BLaER1 treated with 17β-estradiol and CSF1 and Interleukin-3, amounts not matched to agents 10 nM and 100 nM (cell line): ENCODE results near the gene LAMC1.

ENCODE experiments used
- H3K27ac ChIP-seq, 11 experiments: shearing (Covaris generic); formaldehyde crosslinking; 2 replicates each; pipeline ENCODE4 v1.8.1; 2022
- H3K27me3 ChIP-seq, 11 experiments: shearing (Covaris generic); formaldehyde crosslinking; 2 replicates each; pipeline ENCODE4 v1.8.1; 2022
- H3K36me3 ChIP-seq, 11 experiments: shearing (Covaris generic); formaldehyde crosslinking; 2 replicates each; pipeline ENCODE4 v1.8.1; 2022
- H3K4me1 ChIP-seq, 10 experiments: shearing (Covaris generic); formaldehyde crosslinking; 2 replicates each; pipeline ENCODE4 v1.8.1; 2022
- H3K4me2 ChIP-seq, 11 experiments: shearing (Covaris generic); formaldehyde crosslinking; 2 replicates each; pipeline ENCODE4 v1.8.1; 2022
- H3K4me3 ChIP-seq, 10 experiments: shearing (Covaris generic); formaldehyde crosslinking; 2 replicates each; pipeline ENCODE4 v1.8.1; 2022
- H3K9ac ChIP-seq, 11 experiments: shearing (Covaris generic); formaldehyde crosslinking; 2 replicates each; pipeline ENCODE4 v1.8.1; 2022
- H3K9me3 ChIP-seq, 11 experiments: shearing (Covaris generic); formaldehyde crosslinking; replicated peaks in 1 of 11; 2 replicates each; pipeline ENCODE4 v1.8.1; 2022
- H4K20me1 ChIP-seq, 11 experiments: shearing (Covaris generic); formaldehyde crosslinking; 2 replicates each; pipeline ENCODE4 v1.8.1; 2022
- Cebpa-rat ChIP-seq, 11 experiments: shearing (Covaris generic); IDR thresholded peaks; 2 replicates each; pipeline ENCODE4 v1.8.1; 2022

LAMC1 gene

DNA sequence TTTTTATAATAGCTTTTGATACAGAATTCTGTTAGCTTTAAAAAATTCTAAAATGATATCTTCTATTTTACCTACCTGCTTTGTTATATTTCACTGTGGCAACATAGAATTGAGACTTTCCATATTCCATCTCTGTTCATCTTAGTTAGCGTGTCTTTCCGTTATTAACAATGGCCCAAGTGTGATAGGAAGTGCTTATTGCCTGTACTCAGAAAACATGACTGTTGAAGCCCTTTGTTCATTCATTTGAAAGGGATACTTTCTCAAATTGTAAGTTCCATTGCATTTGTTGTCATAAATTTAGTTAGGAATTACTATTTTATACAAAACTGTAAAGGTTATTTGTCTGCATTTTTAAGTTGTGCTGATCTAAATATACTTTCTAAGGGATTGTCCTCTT, 73.1 kb downstream of the LAMC1 start:
- Histone ChIP-seq H3K27me3 (no peaks in the 10 kb centered on the region), H3K9ac (no peak overlapping the region), H3K9me3 (no peaks in the 10 kb centered on the region; a peak in 1 of 22 replicates), H3K4me3 (no peak overlapping the region), H4K20me1 (peaks cover 1 to 100% (median 47%) of the 10 kb centered on the region in 11 experiments; a peak in 18 of 22 replicates), H3K4me1 (peaks cover 13 to 43% (median 26%) of the 10 kb centered on the region in 10 experiments), H3K4me2 (peak overlapping the region in 7 of 11 experiments; percentile 2 to 47 (median 28); a peak in 7 of 22 replicates), H3K36me3 (peaks cover 0 to 71% (median 39%) of the 10 kb centered on the region in 11 experiments; a peak in 16 of 22 replicates), H3K27ac (no peak overlapping the region)
- TF ChIP-seq Cebpa-rat (IDR thresholded peaks at IDR 0.05): no peak

- H3K4me1 ChIP-seq: peaks cover 17 to 44% (median 30%) of the 10 kb centered on the region in 10 experiments
- H3K9me3 ChIP-seq: no peaks in the 10 kb centered on the region; a peak in 1 of 22 replicates
- H4K20me1 ChIP-seq: peaks cover 5 to 100% (median 49%) of the 10 kb centered on the region in 11 experiments; a peak in 18 of 22 replicates
- H3K36me3 ChIP-seq: peaks cover 0 to 68% (median 39%) of the 10 kb centered on the region in 11 experiments; a peak in 16 of 22 replicates
- TF ChIP-seq Cebpa-rat (IDR thresholded peaks at IDR 0.05): no peak
- H3K4me3 ChIP-seq: no peak overlapping the region
- H3K4me2 ChIP-seq: peak overlapping the region in 8 of 11 experiments; percentile 2 to 47 (median 26); a peak in 11 of 22 replicates
- no peak overlapping the region for H3K9ac ChIP-seq
- 0 out of 22 replicates have a peak overlapping the region, but pooled peaks of 2 of the 11 experiments have one; percentile 1 to 17 for H3K27ac ChIP-seq
- H3K27me3 ChIP-seq: no peaks in the 10 kb centered on the region
Observed at GRCh38 chr1:183096894-183097293, 73.7 kb downstream of the LAMC1 start.

GRCh38 chr1:183097438-183098051, 74.3 kb downstream of the LAMC1 start:
- peaks cover 5 to 100% (median 53%) of the 10 kb centered on the region in 11 experiments; a peak in 19 of 22 replicates for H4K20me1 ChIP-seq
- peaks cover 23 to 51% (median 37%) of the 10 kb centered on the region in 10 experiments for H3K4me1 ChIP-seq
- 0 out of 22 replicates have a peak overlapping the region, but pooled peaks of 3 of the 11 experiments have one; percentile 1 to 17 (median 7) for H3K27ac ChIP-seq
- no peak overlapping the region for H3K4me3 ChIP-seq
- no peaks in the 10 kb centered on the region for H3K27me3 ChIP-seq
- no peak for TF ChIP-seq Cebpa-rat (IDR thresholded peaks at IDR 0.05)
- no peaks in the 10 kb centered on the region; a peak in 1 of 22 replicates for H3K9me3 ChIP-seq
- peaks cover 0 to 63% (median 33%) of the 10 kb centered on the region in 11 experiments; a peak in 16 of 22 replicates for H3K36me3 ChIP-seq
- H3K9ac ChIP-seq: no peak overlapping the region
- H3K4me2 ChIP-seq: peak overlapping the region in 7 of 11 experiments; percentile 2 to 47 (median 24); a peak in 9 of 22 replicates

DNA sequence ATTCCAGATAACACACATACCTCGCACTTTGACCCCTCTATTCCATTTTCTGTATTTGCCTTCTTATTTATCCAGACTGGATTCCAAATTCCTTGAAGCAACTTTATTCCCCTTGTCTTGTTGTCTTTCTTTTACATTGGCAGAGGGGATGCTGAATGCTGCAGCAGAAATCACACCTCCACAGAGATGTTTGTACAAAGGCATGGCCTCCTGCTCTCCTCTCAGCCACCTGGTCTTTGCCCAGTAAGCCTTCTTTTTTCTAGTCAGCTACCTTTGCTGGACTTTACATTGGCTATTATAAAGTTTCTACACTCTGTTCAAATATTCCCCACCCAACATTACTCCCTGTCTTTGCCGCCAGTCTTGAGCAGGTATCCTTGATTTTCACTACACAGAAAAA, 75.1 kb downstream of the LAMC1 start:
- no peak overlapping the region for H3K27ac ChIP-seq
- H3K4me1 ChIP-seq: peaks cover 31 to 56% (median 40%) of the 10 kb centered on the region in 10 experiments
- H4K20me1 ChIP-seq: peaks cover 5 to 100% (median 59%) of the 10 kb centered on the region in 11 experiments; a peak in 19 of 22 replicates

DNA sequence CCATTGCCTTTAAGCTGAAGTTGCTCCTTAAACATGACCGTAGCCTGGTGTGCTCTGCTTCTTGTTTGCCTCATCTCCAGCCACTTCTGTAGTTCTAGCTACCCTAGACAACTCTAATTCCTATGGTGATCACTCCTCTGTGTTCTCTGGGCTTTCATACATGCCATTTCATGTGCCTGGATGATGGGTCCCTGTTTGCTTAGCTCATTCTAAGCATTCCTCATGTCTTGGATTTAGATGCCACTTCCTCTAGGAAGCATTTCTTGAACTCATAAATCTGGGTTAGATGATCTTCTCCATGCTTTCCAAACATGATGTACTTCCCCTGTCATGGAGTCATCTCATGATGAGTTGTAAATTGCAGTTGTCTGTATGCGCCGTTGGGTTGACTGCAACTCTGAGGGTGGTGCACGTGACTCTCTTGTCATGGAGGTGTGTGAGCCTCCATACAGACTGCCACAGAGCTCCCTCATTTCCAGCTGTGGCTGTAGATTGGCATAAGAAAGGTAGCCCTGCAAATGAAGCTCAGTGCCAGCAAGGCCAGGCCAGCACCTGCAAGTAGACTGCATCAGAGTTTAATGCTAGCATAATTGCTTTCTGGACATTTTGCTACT, 77.2 kb downstream of the LAMC1 start:
- TF ChIP-seq Cebpa-rat (IDR thresholded peaks at IDR 0.05): no peak
- no peak overlapping the region for H3K9ac ChIP-seq
- peak overlapping the region in 9 of 11 experiments; percentile 54 to 78 (median 67); a peak in 10 of 22 replicates for H3K4me2 ChIP-seq
- H3K36me3 ChIP-seq: peaks cover 17 to 64% (median 47%) of the 10 kb centered on the region in 11 experiments
- peaks cover 32 to 56% (median 40%) of the 10 kb centered on the region in 10 experiments for H3K4me1 ChIP-seq
- H3K27me3 ChIP-seq: no peaks in the 10 kb centered on the region
- H3K27ac ChIP-seq: 0 out of 22 replicates have a peak overlapping the region, but pooled peaks of 2 of the 11 experiments have one; percentile 7 to 52
- H3K4me3 ChIP-seq: no peak overlapping the region
- H4K20me1 ChIP-seq: peaks cover 5 to 100% (median 61%) of the 10 kb centered on the region in 11 experiments; a peak in 19 of 22 replicates
- H3K9me3 ChIP-seq: no peaks in the 10 kb centered on the region

More for the DNA sequence above, 75.1 kb downstream of the LAMC1 start:
- no peaks in the 10 kb centered on the region for H3K27me3 ChIP-seq
- H3K9me3 ChIP-seq: no peaks in the 10 kb centered on the region
- H3K36me3 ChIP-seq: peaks cover 2 to 63% (median 31%) of the 10 kb centered on the region in 11 experiments
- no peak overlapping the region for H3K9ac ChIP-seq
- TF ChIP-seq Cebpa-rat (IDR thresholded peaks at IDR 0.05): no peak
- H3K4me3 ChIP-seq: no peak overlapping the region
- H3K4me2 ChIP-seq: no peak overlapping the region

GRCh38 chr1:183101081-183101480, 77.9 kb downstream of the LAMC1 start:
- Histone ChIP-seq H3K27me3 (no peaks in the 10 kb centered on the region), H3K4me1 (peaks cover 32 to 56% (median 40%) of the 10 kb centered on the region in 10 experiments), H3K27ac (peak overlapping the region in 6 of 11 experiments; percentile 52 to 79 (median 70); a peak in 5 of 22 replicates), H3K9ac (no peak overlapping the region), H3K36me3 (peaks cover 22 to 67% (median 53%) of the 10 kb centered on the region in 11 experiments), H3K9me3 (no peaks in the 10 kb centered on the region), H3K4me2 (peak overlapping the region in 10 of 11 experiments; percentile 54 to 78 (median 66); a peak in 15 of 22 replicates), H3K4me3 (no peak overlapping the region), H4K20me1 (peaks cover 5 to 100% (median 66%) of the 10 kb centered on the region in 11 experiments; a peak in 19 of 22 replicates)
- TF ChIP-seq Cebpa-rat (IDR thresholded peaks at IDR 0.05): no peak

DNA sequence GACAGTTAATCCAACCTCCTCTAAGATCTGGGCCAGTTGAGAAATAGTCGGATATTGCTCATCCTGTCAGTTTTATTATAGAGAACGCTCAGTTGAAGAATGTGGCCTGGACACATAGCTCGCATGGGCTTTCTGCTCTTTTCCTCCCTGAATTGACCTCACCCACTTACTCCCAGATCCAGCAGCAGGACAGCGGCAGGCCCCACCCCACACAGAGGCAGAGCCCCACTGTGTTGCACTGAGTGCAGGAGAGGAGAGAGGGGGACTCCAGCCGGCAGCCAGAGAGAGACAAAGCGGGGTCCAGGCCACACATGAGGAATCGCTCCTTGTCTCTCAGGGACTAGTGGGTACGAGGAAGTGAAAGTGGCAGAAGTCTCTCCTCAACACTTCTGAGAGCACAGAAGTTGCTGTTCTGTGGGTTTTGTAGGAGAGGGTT, 78.6 kb downstream of the LAMC1 start:
- Histone ChIP-seq H3K4me1 (peaks cover 29 to 49% (median 35%) of the 10 kb centered on the region in 10 experiments), H3K27me3 (no peaks in the 10 kb centered on the region), H3K27ac (peak overlapping the region in 10 of 11 experiments; percentile 41 to 79 (median 63); a peak in 19 of 22 replicates), H3K9ac (peak overlapping the region; percentile 31 to 70 (median 56); a peak in 16 of 22 replicates), H3K4me2 (peak overlapping the region; percentile 54 to 91 (median 67)), H4K20me1 (peaks cover 5 to 100% (median 62%) of the 10 kb centered on the region in 11 experiments; a peak in 19 of 22 replicates), H3K9me3 (no peaks in the 10 kb centered on the region), H3K4me3 (no peak overlapping the region), H3K36me3 (peaks cover 28 to 75% (median 61%) of the 10 kb centered on the region in 11 experiments)
- no peak for TF ChIP-seq Cebpa-rat (IDR thresholded peaks at IDR 0.05)

GRCh38 chr1:183103147-183103546, 79.9 kb downstream of the LAMC1 start:
- H3K27me3 ChIP-seq: no peaks in the 10 kb centered on the region
- H3K4me1 ChIP-seq: peaks cover 24 to 36% (median 32%) of the 10 kb centered on the region in 10 experiments
- H3K27ac ChIP-seq: no peak overlapping the region
- H4K20me1 ChIP-seq: peaks cover 5 to 100% (median 60%) of the 10 kb centered on the region in 11 experiments; a peak in 19 of 22 replicates
- peak overlapping the region in 3 of 11 experiments; percentile 64 to 91 (median 72); a peak in 3 of 22 replicates for H3K4me2 ChIP-seq
- H3K9ac ChIP-seq: no peak overlapping the region
- H3K36me3 ChIP-seq: peaks cover 30 to 84% (median 71%) of the 10 kb centered on the region in 11 experiments
- no peak for TF ChIP-seq Cebpa-rat (IDR thresholded peaks at IDR 0.05)
- no peak overlapping the region for H3K4me3 ChIP-seq
- H3K9me3 ChIP-seq: no peaks in the 10 kb centered on the region
